HG02852 (cell line): ENCODE results near the gene SGCD.

ENCODE experiments used
- ATAC-seq: cut with Tn5 transposase; IDR thresholded peaks from one replicate; pipeline ENCODE4 v1.9.1; 2021; ENCODE audit warnings: mild to moderate bottlenecking, moderate library complexity; ENCODE audit not compliant: unreplicated experiment

Gene SGCD

DNA sequence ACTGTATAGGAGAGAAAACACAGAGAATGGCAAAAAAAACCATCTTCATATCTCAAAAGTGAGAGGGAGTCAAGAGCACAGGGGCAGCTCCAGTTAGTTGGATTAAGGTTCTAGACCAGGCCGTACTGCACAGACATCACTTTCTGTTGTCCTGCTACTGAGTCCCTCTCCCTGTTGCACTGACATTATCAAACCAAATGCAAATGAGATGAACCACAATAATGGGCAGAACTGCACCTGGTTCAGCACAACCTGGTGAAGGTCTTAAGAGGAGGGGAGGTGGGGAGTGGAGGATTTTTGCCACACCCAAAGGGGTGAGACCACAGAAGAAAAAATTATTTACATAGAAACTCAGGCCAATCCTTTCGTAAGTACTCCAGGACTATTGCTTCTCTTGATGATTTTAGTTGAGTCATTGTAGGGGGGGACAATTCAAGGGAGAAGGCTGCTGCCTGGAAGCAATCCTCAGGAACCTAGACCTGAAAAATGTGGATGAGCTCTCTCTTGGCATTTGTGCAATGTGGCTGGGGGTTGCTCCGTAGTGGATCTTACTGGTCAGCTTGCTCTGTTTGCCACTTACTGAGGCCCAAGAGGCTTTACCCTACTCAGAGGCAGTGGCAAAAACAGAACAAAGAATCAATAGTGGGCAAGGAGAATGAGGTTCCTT lies 428.6 kb downstream of the SGCD start:
- ATAC-seq, result no peak

DNA sequence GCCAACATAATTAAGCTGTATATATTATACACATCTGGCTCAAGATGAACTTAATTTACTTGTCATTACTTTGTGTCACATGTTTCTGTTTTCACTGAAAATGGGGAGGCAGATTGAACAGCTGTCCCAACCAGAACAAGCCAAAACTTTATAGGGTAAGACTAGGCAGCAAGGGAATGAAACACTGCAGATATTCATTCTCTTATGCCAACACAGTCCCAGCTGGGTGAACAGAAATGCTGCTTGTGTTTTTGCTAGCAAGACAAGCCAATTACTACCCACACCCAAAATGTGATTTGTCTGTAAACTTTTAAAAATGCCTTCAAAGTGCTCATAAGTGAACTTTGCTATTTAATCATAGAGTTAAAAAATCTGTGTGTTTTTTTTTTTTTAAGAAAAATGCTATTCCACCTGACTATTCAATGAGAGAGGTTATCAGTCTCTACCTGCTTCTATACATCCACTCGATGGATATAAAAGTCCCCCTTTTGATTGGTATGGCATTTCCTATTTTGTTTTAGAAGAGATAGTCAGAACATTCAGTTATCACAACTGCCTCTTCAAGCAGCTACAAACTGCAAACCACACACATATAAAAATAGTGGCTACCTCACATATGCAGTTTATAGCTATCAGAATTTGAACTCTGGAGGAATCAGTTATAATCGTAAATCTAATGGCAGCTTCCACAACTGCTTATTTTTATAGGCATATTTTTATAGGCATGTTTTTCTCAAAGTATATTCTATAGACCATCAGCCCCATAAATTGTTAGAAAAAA lies 431.2 kb downstream of the SGCD start:
- no peak for ATAC-seq

DNA sequence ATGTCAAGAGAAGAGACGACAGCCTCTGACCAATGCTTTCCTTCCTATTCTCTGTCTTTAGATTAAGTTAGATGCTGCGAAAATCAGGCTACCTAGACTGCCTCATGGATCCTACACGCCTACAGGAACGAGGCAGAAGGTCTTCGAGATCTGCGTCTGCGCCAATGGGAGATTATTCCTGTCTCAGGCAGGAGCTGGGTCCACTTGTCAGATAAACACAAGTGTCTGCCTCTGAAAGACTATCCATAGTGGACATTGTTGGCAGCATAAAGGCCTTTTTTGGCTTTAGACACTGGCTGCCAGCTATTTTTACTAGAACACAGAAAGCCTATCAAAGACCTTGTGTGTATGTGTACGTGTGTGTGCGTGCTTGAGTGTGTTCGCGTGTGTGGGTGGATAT lies 432.2 kb downstream of the SGCD start:
- no peak for ATAC-seq

DNA sequence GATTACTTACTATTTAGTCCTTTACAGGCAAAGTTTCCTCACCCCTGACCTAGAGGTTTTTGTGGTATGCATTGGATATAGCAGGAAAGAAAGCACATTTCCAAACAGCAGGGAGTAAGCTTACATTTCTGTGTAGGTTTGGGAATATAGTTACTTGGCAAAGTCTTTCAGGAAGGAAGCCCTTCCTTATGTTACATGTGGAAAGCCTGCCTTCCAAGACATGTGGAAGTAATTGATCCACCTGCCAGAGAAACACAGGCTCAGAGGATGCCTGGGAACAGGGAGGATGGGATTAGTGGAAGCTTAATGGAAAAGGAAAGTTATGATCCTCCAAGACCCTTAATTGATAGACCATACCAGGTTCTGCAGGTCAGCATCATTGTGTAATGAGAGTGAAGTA lies 435.8 kb downstream of the SGCD start:
- no peak for ATAC-seq

DNA sequence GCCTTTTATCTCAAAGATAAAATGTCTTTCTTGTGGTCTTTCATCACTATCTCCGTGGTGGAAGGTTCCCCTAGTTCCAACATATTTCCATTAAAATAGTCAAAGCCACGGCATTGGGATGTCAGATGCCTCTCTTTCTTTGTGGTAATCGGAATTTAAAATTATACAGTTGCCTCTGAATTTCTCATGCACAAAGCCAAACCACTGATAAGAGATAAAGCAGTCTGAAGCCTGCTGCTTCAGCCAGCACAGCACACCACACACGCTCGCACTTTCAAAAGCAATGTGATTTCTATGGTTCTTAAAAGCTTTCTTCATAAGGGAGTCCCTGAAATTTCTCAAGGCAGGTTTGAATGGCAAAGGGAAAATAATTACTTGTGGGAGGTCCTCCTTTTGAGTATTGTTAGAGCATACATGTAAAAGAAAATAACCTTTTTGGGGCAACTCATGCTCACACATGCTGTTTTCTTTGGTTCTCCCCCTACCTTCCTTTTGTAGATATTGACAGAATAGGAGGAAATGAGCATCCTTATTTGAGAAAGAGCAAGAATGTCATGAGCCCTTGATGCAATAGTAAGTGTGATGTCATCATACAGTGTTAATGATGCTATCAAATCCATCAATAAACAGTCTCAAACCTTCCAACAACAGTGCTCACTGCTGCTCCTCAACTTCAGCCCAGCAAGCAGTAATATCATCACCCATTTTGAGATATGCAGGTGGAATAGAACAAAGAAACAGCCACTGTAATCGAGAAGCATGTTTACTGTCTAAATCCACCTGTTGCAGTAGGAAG lies 437.4 kb downstream of the SGCD start:
- ATAC-seq, result no peak

DNA sequence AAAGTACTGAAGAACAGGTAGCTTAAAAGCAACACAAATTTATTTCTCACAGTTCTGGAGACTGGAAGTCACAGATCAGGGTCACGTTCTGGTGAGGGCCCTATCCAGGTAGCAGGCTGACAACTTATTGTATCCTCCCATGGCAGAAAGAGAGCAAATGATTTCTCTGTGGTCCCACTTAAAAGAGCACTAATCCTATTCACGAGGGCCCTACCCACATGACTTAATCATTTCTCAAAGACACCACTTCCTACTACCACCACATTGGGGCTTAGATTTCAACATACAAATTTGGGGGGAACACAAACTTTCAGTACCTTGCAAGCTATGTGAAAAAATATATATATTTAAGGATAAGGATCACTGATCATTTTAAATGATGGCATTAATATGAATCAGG lies 447.3 kb downstream of the SGCD start:
- ATAC-seq, result no peak

DNA sequence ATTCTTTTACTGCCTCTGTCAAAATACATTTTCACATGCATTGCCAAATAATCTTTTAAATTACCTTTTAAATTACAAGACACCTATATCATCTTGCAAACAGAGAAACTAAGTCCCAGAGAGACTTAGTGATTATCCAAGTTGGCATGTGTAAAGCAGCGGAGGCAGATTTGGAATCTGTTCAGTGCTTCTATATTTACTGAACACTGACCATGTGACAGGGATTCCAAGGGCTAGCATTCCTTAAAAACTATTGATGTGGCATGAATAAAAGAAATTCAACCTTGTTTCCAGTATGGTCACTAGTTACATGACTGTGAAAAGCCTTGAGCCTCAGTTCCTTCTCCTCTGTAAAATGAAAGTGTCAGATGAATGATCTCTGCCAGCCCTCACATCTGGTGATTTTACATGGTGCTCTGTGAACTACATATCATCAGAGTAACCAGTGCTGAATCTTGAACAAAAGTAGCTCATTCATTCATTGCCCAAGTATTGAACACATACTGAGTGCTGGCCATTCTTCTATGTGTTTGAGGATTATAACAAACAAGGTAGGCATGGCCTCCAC lies 451.3 kb downstream of the SGCD start:
- ATAC-seq, result no peak

DNA sequence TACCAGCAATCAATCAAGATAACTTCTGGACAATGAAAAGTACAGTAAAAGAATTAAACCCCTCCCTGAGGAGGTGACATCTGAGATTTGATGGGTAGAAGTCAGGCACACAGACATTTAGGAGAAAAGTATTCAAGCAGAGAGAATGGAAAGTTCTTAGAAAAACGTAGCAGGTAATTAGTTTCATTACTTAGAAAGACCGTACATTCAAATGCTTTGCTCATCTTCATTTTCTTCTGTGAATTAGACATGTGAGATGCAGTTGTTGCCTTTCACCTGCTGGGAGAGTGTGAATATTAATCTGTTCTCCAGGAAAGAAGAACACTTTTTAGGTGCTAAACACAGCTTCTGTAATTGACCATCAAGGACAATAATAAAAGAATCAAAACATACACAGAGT lies 451.8 kb downstream of the SGCD start:
- ATAC-seq, result no peak

DNA sequence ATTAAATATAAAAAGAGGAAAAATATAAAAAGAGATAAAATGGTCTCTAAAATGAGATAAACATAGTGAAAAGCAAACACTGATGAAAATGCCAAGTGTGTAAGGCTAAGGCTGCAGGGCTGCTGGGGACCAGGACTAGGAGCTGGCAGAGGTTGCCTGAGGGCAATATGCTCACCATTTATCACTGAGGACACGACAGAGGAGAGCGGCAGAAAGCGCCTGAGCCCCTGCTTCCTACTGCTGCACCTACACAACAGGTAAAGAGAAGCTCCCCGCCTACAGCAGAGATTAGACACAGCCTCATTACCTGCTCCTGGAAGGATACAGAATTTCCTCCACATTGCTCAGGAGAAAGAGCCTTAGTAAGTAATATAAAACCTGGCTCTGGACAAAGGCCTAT lies 452.5 kb downstream of the SGCD start:
- ATAC-seq, result no peak

DNA sequence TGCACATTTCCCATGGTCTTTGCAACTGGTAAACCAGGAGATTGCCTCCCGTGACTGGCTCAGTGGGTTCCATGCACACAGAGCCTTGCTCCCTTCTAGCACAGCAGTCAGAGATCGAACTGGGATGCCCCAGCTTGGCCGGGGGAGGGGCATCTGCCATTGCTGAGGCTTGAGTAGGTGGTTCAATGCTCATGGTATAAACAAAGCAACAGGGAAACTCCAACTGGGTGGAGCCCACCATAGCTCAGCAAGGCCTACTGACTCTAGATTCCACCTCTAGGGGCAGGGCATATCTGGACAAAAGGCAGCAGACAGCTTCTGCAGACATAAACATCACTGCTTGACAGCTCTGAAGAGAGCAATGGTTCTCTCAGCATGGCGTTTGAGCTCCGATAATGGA lies 456.1 kb downstream of the SGCD start:
- no peak for ATAC-seq

DNA sequence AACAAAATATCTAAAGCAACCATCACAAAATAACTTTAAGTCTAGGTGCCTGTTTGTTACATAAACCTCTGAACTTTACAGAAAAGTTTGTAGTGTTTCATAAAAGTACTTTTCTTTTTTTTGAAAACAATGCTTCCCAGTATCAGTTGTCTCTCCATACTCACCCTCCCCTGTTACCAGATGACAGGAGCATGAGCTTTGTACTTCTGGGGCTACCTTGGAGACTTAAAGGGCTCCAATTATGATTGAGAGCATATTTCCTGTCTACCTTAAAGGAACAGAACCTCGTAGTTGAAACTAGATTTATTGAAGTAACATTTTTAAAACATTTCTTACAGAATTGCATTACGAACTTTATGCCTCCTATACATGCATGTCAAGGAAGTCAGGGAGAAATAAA lies 467.7 kb downstream of the SGCD start:
- no peak for ATAC-seq

DNA sequence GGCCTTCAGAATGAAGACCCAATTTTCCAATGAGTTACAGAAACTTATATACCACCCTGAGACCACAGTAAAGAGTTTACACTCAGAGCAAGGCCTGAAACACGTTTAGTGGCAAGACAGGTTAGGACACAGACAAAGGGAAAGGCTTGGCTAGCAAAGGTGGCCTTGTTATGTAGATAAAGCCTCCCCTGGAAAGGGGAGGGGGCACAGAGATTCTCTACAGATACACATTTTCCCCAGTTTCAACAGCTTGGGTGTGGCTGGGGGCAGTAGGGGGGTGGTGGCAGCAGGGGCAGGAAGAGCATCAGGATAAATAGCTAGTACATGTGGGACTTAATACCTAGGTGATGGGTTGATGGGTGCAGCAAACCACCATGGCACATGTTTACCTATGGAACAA lies 471.2 kb downstream of the SGCD start:
- ATAC-seq, result no peak

DNA sequence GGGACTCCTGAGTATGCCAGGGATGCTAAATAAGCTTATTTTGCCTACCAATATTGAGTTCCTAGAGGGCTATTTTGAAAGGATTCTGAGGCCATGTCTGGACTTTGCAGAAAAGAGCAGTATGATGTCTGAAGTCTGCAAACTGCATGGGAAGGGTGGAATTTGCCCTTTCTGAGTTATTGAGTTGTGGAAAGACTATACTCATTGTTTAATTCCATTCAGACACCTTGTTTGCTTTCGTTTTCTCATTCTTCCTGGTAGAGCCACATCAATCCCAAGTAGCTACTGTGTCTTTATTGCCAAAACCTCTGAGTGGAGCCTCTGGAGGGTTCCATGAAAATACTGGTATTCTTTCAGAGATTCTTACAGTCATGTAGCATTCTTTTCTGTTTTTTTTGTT lies 472.2 kb downstream of the SGCD start:
- no peak for ATAC-seq

DNA sequence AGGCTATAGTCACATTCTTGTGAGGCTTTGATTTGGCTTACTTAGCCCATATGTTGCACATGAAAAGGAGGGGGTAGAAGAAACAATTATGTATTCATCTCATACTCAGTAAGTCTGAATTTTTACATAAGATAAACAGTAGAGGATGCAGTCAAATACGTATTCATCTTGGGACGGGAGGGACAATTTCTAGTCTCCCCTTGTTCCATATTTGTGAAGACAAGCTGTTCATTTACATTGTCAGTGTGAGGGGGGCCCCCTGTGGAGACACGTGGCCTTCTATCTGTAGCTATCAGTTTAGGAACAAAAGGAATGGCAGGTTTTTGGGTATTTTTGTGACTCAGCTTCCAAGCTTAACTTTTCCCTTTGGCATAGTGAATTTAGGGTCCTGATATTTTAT lies 474.0 kb downstream of the SGCD start:
- no peak for ATAC-seq

DNA sequence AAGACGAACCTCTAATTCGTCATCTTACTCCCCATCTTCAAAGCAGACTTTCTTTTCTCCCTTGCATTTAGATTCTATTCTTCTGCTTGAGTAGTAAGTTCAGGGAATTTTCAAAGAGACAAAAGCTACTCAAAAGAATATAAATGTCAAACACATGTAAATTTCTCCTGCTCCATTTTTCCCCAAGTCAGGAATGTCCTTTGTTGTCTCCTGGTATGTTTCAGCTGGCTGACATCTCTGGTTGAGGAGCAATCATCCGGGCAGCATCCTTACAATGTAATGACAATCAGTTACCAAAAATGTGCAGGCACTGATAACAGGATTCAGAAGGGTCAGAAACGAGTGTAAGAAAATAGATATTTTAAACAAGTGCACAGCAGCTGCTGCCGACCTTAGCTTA lies 475.5 kb downstream of the SGCD start:
- ATAC-seq, result no peak

DNA sequence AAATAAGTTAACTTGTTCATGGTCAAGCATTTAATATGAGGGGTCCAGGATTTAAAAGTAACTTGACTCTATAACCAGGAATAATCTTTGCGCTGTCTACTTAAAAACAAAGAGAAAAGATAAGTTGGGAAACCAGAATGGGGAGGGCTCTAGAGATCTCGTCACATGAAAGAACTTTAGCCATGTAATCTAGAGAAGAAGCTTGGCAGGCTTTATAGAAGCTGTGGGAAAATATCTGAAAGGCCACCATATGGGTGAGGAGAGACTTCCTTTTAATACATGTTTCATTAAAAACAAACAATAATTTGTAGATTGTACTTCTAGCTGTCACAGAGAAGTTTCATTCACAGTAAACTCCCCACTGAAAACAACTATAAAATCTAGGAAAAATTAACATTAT lies 476.4 kb downstream of the SGCD start:
- ATAC-seq, result no peak

DNA sequence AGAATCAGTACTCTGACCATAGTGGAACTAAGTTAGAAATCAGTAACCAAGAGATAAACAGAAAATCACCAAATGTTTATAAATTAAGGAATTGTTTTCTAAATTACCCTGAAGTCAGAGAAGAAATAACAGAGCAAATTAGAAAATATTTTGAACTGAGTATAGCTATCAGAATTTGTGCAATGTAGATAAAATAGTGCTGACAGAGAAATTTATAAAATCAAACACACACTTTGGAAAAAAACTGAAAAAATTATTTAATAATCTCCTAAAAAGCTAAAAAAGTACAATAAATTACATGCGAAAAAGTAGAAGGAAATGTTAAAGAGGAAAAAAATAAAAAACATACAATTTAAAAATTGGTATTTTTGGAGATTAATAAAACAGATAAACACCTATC lies 486.0 kb downstream of the SGCD start:
- no peak for ATAC-seq

DNA sequence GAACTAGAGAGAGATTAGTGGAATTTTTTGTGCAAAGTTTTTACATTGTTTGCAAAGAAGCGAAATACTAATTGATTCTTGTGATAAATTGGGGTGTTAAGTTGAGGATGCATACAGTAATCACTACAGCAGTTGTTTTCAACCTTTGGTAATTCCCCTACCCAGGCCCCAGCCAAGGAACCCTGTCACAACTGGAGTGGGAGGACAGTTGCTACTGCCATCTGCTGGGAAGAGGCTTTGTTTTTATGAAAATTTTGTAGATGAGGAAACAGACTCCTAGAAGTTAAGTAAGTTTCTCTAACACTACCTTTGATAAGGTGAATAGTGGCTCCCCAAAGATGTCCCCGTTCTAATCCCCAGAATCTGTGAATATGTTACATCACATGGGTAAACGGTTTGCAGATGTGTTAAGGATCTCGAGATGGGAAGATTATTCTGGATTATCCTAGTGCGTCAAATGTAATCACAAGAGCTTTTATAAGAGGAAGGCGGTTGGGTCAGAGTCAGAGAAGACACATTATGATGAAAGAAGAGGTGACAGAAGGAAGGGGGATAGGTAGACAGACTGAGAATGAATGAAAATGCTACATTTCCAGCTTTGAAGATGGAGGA lies 489.1 kb downstream of the SGCD start:
- peak; percentile 90 for ATAC-seq
